Fibroblast of skin of abdomen (primary cell): Measurements from ENCODE around the gene EVPL.
"Not testable (repeated sequence)": the region's sequence is repeated elsewhere in the genome, so short reads cannot be mapped to it uniquely, and the experiment has no call there.

Experiments used
- DNase-seq: peaks from one replicate; pipeline ENCODE4 v3.0.0-alpha.2; 2013

Gene EVPL

GRCh38 chr17:75996665-75997590 lies 30.2 kb downstream of the EVPL start:
- peak; percentile 73 for DNase-seq

GRCh38 chr17:75995385-75995925 lies 31.7 kb downstream of the EVPL start:
- no peak for DNase-seq

- DNase-seq = no peak
Observed at GRCh38 chr17:75994802-75995370, 32.2 kb downstream of the EVPL start.

- no peak for DNase-seq
Observed at GRCh38 chr17:75991396-75991795, 35.7 kb downstream of the EVPL start.

- DNase-seq = no peak
Observed at GRCh38 chr17:75987041-75987440, 40.1 kb downstream of the EVPL start.

- no peak for DNase-seq
Observed at GRCh38 chr17:75985986-75986385, 41.1 kb downstream of the EVPL start.

GRCh38 chr17:75983501-75984181 lies 43.5 kb downstream of the EVPL start:
- DNase-seq = peak; percentile 12

- no peak for DNase-seq
Observed at GRCh38 chr17:75981019-75981615, 46.0 kb downstream of the EVPL start.

- peak; percentile 6 for DNase-seq
Observed at GRCh38 chr17:75980188-75981018, 46.7 kb downstream of the EVPL start.

- DNase-seq = peak; percentile 74
Observed at GRCh38 chr17:75979705-75980187, 47.4 kb downstream of the EVPL start.

GRCh38 chr17:75978938-75979704 lies 48.0 kb downstream of the EVPL start, which contains the start of the genes ACOX1 and TEN1:
Gene ACOX1 (minus strand): TSS chr17:75979166. CDS start chr17:75979073, 93 bp downstream.
Gene TEN1 (plus strand): TSS chr17:75979240. CDS start chr17:75986193, 6,953 bp downstream.
- peak; percentile 97 for DNase-seq

GRCh38 chr17:75976175-75976848 lies 50.8 kb downstream of the EVPL start:
- no peak for DNase-seq

- DNase-seq = no peak
Observed at GRCh38 chr17:75975757-75976174, 51.3 kb downstream of the EVPL start.

- DNase-seq = not testable (repeated sequence)
Observed at GRCh38 chr17:75975187-75975586, 51.9 kb downstream of the EVPL start.

GRCh38 chr17:75970626-75971025 lies 56.5 kb downstream of the EVPL start:
- DNase-seq = no peak

- peak; percentile 10 for DNase-seq
Observed at GRCh38 chr17:75970011-75970523, 57.0 kb downstream of the EVPL start.

- DNase-seq = not testable (repeated sequence)
Observed at GRCh38 chr17:75969044-75969443, 58.1 kb downstream of the EVPL start.

- DNase-seq = no peak
Observed at GRCh38 chr17:75965468-75965867, 61.6 kb downstream of the EVPL start.

- no peak for DNase-seq
Observed at GRCh38 chr17:75959839-75960511, 67.1 kb downstream of the EVPL start.
